Prostate gland (tissue), 2 donors: Measurements from ENCODE around the gene RNF123.

Experiments used
- POLR2AphosphoS5 ChIP-seq: sonication (generic); formaldehyde crosslinking; IDR thresholded peaks from one replicate; pipeline ENCODE4 v1.6.1; 2017; ENCODE audit warnings: antibody characterized with exemption
- TF ChIP-seq, protein P1 (sequence below), 4 experiments: fragments of 200-600 bp in 2 of 4; fragments of 450-650 bp in 2 of 4; sonication (generic) in 2 of 4; IDR thresholded peaks; 1 replicate in 3 of 4; 2 replicates in 1 of 4; pipeline ENCODE4 v1.5.1; 2016 to 2019; ENCODE audit warnings: antibody characterized with exemption in 4 of 4, mild to moderate bottlenecking in 2 of 4, moderate library complexity in 2 of 4

GRCh38 chr3:49642708-49643145, 46.6 kb upstream of the RNF123 start:
- TF ChIP-seq, protein P1, sequence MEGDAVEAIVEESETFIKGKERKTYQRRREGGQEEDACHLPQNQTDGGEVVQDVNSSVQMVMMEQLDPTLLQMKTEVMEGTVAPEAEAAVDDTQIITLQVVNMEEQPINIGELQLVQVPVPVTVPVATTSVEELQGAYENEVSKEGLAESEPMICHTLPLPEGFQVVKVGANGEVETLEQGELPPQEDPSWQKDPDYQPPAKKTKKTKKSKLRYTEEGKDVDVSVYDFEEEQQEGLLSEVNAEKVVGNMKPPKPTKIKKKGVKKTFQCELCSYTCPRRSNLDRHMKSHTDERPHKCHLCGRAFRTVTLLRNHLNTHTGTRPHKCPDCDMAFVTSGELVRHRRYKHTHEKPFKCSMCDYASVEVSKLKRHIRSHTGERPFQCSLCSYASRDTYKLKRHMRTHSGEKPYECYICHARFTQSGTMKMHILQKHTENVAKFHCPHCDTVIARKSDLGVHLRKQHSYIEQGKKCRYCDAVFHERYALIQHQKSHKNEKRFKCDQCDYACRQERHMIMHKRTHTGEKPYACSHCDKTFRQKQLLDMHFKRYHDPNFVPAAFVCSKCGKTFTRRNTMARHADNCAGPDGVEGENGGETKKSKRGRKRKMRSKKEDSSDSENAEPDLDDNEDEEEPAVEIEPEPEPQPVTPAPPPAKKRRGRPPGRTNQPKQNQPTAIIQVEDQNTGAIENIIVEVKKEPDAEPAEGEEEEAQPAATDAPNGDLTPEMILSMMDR (IDR thresholded peaks at IDR 0.05), result no peak
- TF ChIP-seq POLR2AphosphoS5, result no peak
